GM18909 (cell line): ENCODE data around the gene OR2Y1.
"Not testable (repeated sequence)": the region's sequence is repeated elsewhere in the genome, so short reads cannot be mapped to it uniquely, and the experiment has no call there.

Source experiments
- ATAC-seq: cut with Tn5 transposase; IDR thresholded peaks from one replicate; pipeline ENCODE4 v1.9.1; 2021; ENCODE audit warnings: mild to moderate bottlenecking; ENCODE audit not compliant: unreplicated experiment, poor library complexity

Gene OR2Y1

GRCh38 chr5:180742727-180743126, 2.9 kb upstream of the OR2Y1 start:
- ATAC-seq = no peak

- not testable (repeated sequence) for ATAC-seq
Observed at GRCh38 chr5:180740953-180741352, 1.1 kb upstream of the OR2Y1 start.

DNA sequence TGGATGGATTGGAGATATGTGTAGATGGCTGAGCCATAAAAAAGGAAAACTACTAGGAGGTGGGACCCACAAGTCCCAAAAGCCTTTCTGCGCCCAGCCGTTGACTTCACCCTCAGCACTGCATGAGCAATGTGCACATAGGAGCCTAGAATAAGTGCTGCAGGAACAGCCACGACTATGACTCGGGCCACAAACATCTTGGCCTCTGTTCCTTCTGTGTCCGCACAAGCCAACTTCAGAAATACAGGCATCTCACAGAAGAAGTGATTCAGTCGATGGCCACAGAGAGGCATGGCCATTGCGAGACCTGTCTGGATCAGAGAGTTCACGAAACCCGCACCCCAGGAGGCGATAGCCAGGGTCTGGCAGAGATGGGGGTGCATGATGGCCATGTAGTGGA, 587 bp downstream of the OR2Y1 start:
- no peak for ATAC-seq

DNA sequence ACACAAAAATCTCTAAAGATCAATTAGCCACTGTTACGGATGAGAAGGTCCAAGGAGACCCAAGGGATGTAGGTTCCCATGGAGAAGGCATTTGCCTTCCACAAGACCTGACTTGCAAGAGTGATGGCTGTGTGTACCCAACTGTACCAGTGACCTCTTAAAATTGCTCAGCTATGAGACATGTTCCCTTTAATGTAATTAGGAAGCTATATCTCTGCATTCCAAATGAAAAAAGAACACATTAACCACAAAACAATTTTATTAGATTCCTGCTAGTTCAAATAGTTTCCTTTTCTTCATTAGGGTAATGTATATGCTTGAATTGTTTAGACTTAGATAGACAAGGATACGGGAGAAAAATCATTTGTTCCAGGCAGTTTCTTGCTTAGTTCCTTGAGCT, 3.3 kb downstream of the OR2Y1 start:
- ATAC-seq = no peak

GRCh38 chr5:180724944-180725343, 14.9 kb downstream of the OR2Y1 start:
- ATAC-seq = no peak

GRCh38 chr5:180723936-180724335, 15.9 kb downstream of the OR2Y1 start:
- ATAC-seq = no peak

- ATAC-seq = no peak
Observed at GRCh38 chr5:180720486-180720885, 19.4 kb downstream of the OR2Y1 start.

- no peak for ATAC-seq
Observed at GRCh38 chr5:180719781-180720180, 20.1 kb downstream of the OR2Y1 start.

GRCh38 chr5:180718810-180719453, 20.9 kb downstream of the OR2Y1 start:
- no peak for ATAC-seq

GRCh38 chr5:180717989-180718388, 21.9 kb downstream of the OR2Y1 start:
- no peak for ATAC-seq

- no peak for ATAC-seq
Observed at GRCh38 chr5:180704362-180704761, 35.5 kb downstream of the OR2Y1 start.

DNA sequence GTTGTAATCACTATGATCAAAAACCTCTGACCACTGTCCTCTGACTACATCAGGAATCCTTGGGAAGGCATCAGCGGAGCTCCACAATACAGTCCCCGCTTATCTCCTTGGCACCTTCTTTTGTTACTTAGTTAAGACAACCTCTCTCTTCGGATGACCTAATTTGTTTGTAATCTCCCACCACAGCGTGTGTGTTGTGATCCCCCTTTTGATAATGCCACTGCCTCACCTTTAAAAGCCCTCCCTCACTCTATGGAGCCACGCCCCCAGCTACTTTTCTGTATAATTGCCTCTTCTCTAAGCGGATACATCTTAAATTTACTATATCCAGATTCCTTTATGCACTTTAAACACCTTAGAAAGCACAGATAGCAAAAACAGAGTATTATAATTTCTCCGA, 35.9 kb downstream of the OR2Y1 start:
- no peak for ATAC-seq

DNA sequence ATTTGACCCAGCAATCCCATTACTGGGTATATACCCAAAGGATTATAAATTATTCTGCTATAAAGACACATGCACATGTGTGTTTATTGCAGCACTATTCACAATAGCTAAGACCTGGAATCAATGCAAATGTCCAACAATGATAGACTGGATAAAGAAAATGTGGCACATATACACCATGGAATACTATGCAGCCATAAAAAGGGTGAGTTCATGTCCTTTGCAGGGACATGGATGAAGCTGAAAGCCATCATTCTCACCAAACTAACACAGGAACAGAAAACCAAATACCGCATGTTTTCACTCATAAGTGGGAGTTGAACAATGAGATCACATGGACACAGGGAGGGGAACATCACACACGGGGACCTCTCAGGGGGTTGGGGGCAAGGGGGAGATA, 36.5 kb downstream of the OR2Y1 start:
- ATAC-seq = not testable (repeated sequence)

GRCh38 chr5:180700440-180700839, 39.4 kb downstream of the OR2Y1 start:
- ATAC-seq = not testable (repeated sequence)

GRCh38 chr5:180699042-180699441, 40.8 kb downstream of the OR2Y1 start:
- no peak for ATAC-seq

DNA sequence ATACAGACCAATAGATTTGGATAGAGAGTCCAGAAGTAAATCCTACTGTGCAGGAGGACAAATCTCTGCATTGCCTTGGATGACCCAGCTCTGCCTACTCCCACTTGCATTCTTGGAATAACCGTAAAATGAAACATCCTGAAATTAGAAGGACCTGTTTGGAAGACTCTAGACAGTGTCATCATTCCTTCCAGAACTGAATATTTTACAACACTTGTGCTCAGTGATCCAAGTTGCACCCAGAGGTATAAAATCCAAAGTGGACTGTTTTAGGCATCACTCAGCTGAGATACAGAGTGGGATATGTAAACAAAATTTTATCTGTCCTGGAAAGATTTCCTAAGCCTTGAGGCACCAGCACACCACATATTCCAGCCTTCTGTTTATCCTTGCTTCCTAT, 43.7 kb downstream of the OR2Y1 start:
- ATAC-seq = no peak

DNA sequence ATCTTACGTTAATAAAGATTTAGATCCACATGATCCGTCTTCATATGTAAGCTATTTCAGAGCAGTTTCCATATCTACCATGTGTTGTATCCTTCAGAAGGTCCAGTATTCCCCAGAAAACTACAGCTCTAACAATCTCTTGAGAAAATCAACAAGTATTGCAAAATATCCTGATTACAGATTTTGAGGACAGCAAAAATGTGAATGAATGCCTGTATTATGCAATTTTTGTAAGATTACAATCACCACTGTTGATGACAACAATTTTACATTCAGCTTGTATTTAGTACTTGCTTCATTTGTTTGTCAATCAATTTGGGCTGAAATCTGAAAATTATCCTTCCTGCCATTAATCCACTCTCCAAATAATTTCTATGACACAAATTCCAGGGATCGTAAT, 47.4 kb downstream of the OR2Y1 start:
- ATAC-seq = no peak

GRCh38 chr5:180691046-180691445, 48.8 kb downstream of the OR2Y1 start:
- ATAC-seq = no peak

DNA sequence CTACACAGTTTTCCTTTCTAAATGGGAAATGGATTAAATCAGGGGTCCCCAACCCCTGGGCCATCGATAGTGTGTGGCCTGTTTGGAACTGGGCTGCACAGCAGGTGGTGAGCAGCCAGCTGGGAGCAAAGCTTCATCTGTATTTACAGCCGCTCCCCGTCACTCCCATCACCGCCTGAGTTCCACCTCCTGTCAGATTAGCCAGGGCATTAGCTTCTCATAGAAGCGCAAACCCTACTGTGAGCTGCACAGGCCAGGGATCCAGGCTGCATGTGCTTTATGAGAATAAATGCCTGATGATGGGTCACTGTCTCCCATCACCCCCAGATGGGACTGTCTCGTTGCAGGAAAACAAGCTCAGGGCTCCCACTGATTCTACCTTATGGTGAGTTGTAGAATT, 49.3 kb downstream of the OR2Y1 start:
- ATAC-seq = no peak

- ATAC-seq = no peak
Observed at GRCh38 chr5:180689775-180690174, 50.1 kb downstream of the OR2Y1 start.
